HG03469 (cell line): ENCODE data around the gene ZNF177.
A peak's percentile ranks its signal among the peaks of the same experiment; 100 is the strongest.
"Not testable (repeated sequence)": the region's sequence is repeated elsewhere in the genome, so short reads cannot be mapped to it uniquely, and the experiment has no call there.

Experiments
- ATAC-seq: cut with Tn5 transposase; IDR thresholded peaks from one replicate; pipeline ENCODE4 v1.9.1; 2021; ENCODE audit warnings: mild to moderate bottlenecking, moderate library complexity, moderate number of reproducible peaks; ENCODE audit not compliant: unreplicated experiment

The ZNF177 gene

GRCh38 chr19:9362905-9363304 lies at the start of gene ZNF177:
ZNF177 (plus strand) TSS chr19:9363013; CDS start chr19:9378312, 15,299 bp downstream.
- no peak for ATAC-seq

- ATAC-seq: no peak
These were observed 49.1 kb upstream of the ZNF177 start for GRCh38 chr19:9313756-9314155.

- no peak for ATAC-seq
These were observed 41.5 kb upstream of the ZNF177 start for GRCh38 chr19:9321338-9321737.

GRCh38 chr19:9321756-9322155 lies 41.1 kb upstream of the ZNF177 start:
- not testable (repeated sequence) for ATAC-seq

- not testable (repeated sequence) for ATAC-seq
These were observed 40.6 kb upstream of the ZNF177 start for GRCh38 chr19:9322201-9322600.

GRCh38 chr19:9323557-9323918 lies 39.3 kb upstream of the ZNF177 start:
- ATAC-seq: no peak

GRCh38 chr19:9323919-9324583 lies 38.8 kb upstream of the ZNF177 start, which contains the start of gene ZNF559:
ZNF559 (plus strand) TSS chr19:9324179; CDS start chr19:9338550, 14,371 bp downstream.
- peak; percentile 74 for ATAC-seq

GRCh38 chr19:9324584-9324962 lies 38.2 kb upstream of the ZNF177 start:
- ATAC-seq: no peak

- no peak for ATAC-seq
These were observed 32.8 kb upstream of the ZNF177 start for GRCh38 chr19:9329999-9330398.

- ATAC-seq: no peak
These were observed 20.1 kb upstream of the ZNF177 start for GRCh38 chr19:9342610-9343304.

- ATAC-seq: no peak
These were observed 17.8 kb upstream of the ZNF177 start for GRCh38 chr19:9345005-9345404.

- no peak for ATAC-seq
These were observed 14.6 kb upstream of the ZNF177 start for GRCh38 chr19:9348253-9348652.

- ATAC-seq: no peak
These were observed 14.1 kb upstream of the ZNF177 start for GRCh38 chr19:9348671-9349070.

- ATAC-seq: no peak
These were observed 10.3 kb upstream of the ZNF177 start for GRCh38 chr19:9352505-9352904.

- no peak for ATAC-seq
These were observed 9.8 kb upstream of the ZNF177 start for GRCh38 chr19:9353011-9353410.

- no peak for ATAC-seq
These were observed 8.2 kb upstream of the ZNF177 start for GRCh38 chr19:9354651-9355050.

GRCh38 chr19:9370738-9371619 lies 8.2 kb downstream of the ZNF177 start:
- ATAC-seq: no peak

- no peak for ATAC-seq
These were observed 18.6 kb downstream of the ZNF177 start for GRCh38 chr19:9381361-9381785.

- no peak for ATAC-seq
These were observed 44.1 kb downstream of the ZNF177 start for GRCh38 chr19:9406798-9407352.

- ATAC-seq: no peak
These were observed 45.0 kb downstream of the ZNF177 start for GRCh38 chr19:9407827-9408226.
